Neural cell (in vitro differentiated cells): Measurements from ENCODE around the gene MBD5. TPM values are rescaled to one million over a fixed set of nuclear protein-coding genes. Genes with fewer than 3 reads are reported as not detected.

Experiments used
- H2AFZ ChIP-seq: fragments of 200-600, 300-800 bp; sonication (generic), shearing (Covaris generic); 2 replicates; pipeline ENCODE4 v1.6.0; 2014; ENCODE audit warnings: low read depth, mild to moderate bottlenecking, antibody characterized with exemption, low read length, moderate library complexity
- H3F3A ChIP-seq: fragments of 200-600 bp; shearing (Covaris generic); 2 replicates; pipeline ENCODE4 v1.6.1; 2016; ENCODE audit warnings: mild to moderate bottlenecking, moderate library complexity, mixed read lengths, antibody characterized with exemption, low read length; ENCODE audit not compliant: insufficient read depth, poor library complexity, severe bottlenecking
- H3K27ac ChIP-seq: fragments of 200-600, 300-800 bp; sonication (generic), shearing (Covaris generic); 2 replicates; pipeline ENCODE4 v1.5.1; 2014; ENCODE audit warnings: mild to moderate bottlenecking, low read length, moderate library complexity
- H3K27me3 ChIP-seq: fragments of 300-800, 200-600 bp; sonication (generic), shearing (Covaris generic); 2 replicates; pipeline ENCODE4 v1.6.0; 2014; ENCODE audit warnings: mild to moderate bottlenecking, low read depth, low read length, moderate library complexity; ENCODE audit not compliant: insufficient read depth
- H3K36me3 ChIP-seq: fragments of 300-800, 200-600 bp; sonication (generic), shearing (Covaris generic); 2 replicates; pipeline ENCODE4 v1.5.1; 2014; ENCODE audit warnings: mild to moderate bottlenecking, antibody characterized with exemption, low read length, moderate library complexity; ENCODE audit not compliant: insufficient read depth
- H3K4me2 ChIP-seq: fragments of 300-800, 200-600 bp; sonication (generic), shearing (Covaris generic); 2 replicates; pipeline ENCODE4 v1.6.0; 2014; ENCODE audit warnings: mild to moderate bottlenecking, low read length
- H3K4me3 ChIP-seq: fragments of 300-800, 200-600 bp; sonication (generic), shearing (Covaris generic); 2 replicates; pipeline ENCODE4 v1.5.1; 2014; ENCODE audit warnings: mild to moderate bottlenecking, low read length, moderate library complexity
- H3K79me2 ChIP-seq: fragments of 200-600 bp; shearing (Covaris generic); replicated peaks from 2 replicates; pipeline ENCODE4 v1.6.0; 2014; ENCODE audit warnings: mild to moderate bottlenecking, low read length, moderate library complexity; ENCODE audit not compliant: insufficient read depth
- H3K9ac ChIP-seq: fragments of 300-800, 200-600 bp; sonication (generic), shearing (Covaris generic); 2 replicates; pipeline ENCODE4 v1.6.1; 2016; ENCODE audit warnings: mild to moderate bottlenecking, low read length, mixed read lengths
- H3K9me2 ChIP-seq: fragments of 200-600 bp; shearing (Covaris generic); 2 replicates; pipeline ENCODE4 v1.6.1; 2016; ENCODE audit warnings: mild to moderate bottlenecking, low read length, mixed read lengths; ENCODE audit not compliant: insufficient read depth
- H3K9me3 ChIP-seq: fragments of 200-600, 300-800 bp; sonication (generic), shearing (Covaris generic); 2 replicates; pipeline ENCODE4 v1.6.1; 2016; ENCODE audit warnings: mild to moderate bottlenecking, mixed run types, low read length, moderate library complexity, mixed read lengths
- H4K20me1 ChIP-seq: fragments of 200-600 bp; shearing (Covaris generic); 2 replicates; pipeline ENCODE4 v1.6.1; 2016; ENCODE audit warnings: mild to moderate bottlenecking, mixed run types; ENCODE audit not compliant: insufficient read depth
- EP300 ChIP-seq: fragments of 450-650 bp; conservative IDR thresholded peaks from 2 replicates; pipeline ENCODE4 v1.6.1; 2014; ENCODE audit warnings: antibody characterized with exemption, mild to moderate bottlenecking, moderate library complexity; ENCODE audit not compliant: poor library complexity, severe bottlenecking
- EZH2 ChIP-seq: fragments of 200-600, 300-800 bp; shearing (Covaris generic), sonication (generic); IDR thresholded peaks from 2 replicates; pipeline ENCODE4 v1.6.1; 2014; ENCODE audit warnings: antibody characterized with exemption, low read length, borderline replicate concordance, mild to moderate bottlenecking; ENCODE audit not compliant: insufficient read depth, poor library complexity, severe bottlenecking
- MXI1 ChIP-seq: fragments of 450-650 bp; conservative IDR thresholded peaks from 2 replicates; pipeline ENCODE4 v1.6.1; 2014; ENCODE audit warnings: antibody characterized with exemption, mild to moderate bottlenecking; ENCODE audit not compliant: poor library complexity, severe bottlenecking
- POLR2AphosphoS5 ChIP-seq: IDR thresholded peaks from 2 replicates; pipeline ENCODE4 v1.6.1; 2012
- RAD21 ChIP-seq: fragments of 450-650 bp; conservative IDR thresholded peaks from 2 replicates; pipeline ENCODE4 v1.6.1; 2014; ENCODE audit warnings: antibody characterized with exemption, mild to moderate bottlenecking, moderate library complexity
- REST ChIP-seq: IDR thresholded peaks from 2 replicates; pipeline ENCODE4 v1.6.1; 2012; ENCODE audit warnings: borderline replicate concordance
- SMC3 ChIP-seq: fragments of 450-650 bp; conservative IDR thresholded peaks from 2 replicates; pipeline ENCODE4 v1.6.1; 2014; ENCODE audit warnings: antibody characterized with exemption, mild to moderate bottlenecking, moderate library complexity; ENCODE audit not compliant: poor library complexity
- TAF1 ChIP-seq: IDR thresholded peaks from 2 replicates; pipeline ENCODE4 v1.6.1; 2012; ENCODE audit warnings: low read depth
- polyA plus RNA-seq: library from polyadenylated mRNA; depleted of rRNA; stranded (reverse); fragments of >200 nt; gene quantifications from 2 replicates; pipeline ENCODE4 v1.2.3, GENCODE V29; 2014
- TF ChIP-seq, protein P1 (sequence below): fragments of 450-650 bp; IDR thresholded peaks from 2 replicates; pipeline ENCODE4 v1.5.1; 2014; ENCODE audit warnings: antibody characterized with exemption, mild to moderate bottlenecking, moderate library complexity; ENCODE audit not compliant: poor library complexity, severe bottlenecking

MBD5 gene
- polyA plus RNA-seq, 1 donor from 2014 or later, result 9.7 TPM

- Histone ChIP-seq H3K4me3 (no peak overlapping the region), H3K36me3 (no peaks in the 10 kb centered on the region), H3K4me2 (no peak overlapping the region), H2AFZ (no peak overlapping the region), H3K9me3 (no peaks in the 10 kb centered on the region), H3K79me2 (no peaks in the 10 kb centered on the region), H3K9me2 (no peaks in the 10 kb centered on the region), H4K20me1 (no peaks in the 10 kb centered on the region), H3K27ac (no peak overlapping the region), H3K27me3 (no peaks in the 10 kb centered on the region), H3F3A (no peaks in the 10 kb centered on the region), H3K9ac (no peak overlapping the region)
- TF ChIP-seq EP300, result no peak
- no peak for TF ChIP-seq POLR2AphosphoS5
- TF ChIP-seq, protein P1, sequence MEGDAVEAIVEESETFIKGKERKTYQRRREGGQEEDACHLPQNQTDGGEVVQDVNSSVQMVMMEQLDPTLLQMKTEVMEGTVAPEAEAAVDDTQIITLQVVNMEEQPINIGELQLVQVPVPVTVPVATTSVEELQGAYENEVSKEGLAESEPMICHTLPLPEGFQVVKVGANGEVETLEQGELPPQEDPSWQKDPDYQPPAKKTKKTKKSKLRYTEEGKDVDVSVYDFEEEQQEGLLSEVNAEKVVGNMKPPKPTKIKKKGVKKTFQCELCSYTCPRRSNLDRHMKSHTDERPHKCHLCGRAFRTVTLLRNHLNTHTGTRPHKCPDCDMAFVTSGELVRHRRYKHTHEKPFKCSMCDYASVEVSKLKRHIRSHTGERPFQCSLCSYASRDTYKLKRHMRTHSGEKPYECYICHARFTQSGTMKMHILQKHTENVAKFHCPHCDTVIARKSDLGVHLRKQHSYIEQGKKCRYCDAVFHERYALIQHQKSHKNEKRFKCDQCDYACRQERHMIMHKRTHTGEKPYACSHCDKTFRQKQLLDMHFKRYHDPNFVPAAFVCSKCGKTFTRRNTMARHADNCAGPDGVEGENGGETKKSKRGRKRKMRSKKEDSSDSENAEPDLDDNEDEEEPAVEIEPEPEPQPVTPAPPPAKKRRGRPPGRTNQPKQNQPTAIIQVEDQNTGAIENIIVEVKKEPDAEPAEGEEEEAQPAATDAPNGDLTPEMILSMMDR, result no peak
- TF ChIP-seq RAD21, result no peak
- no peak for TF ChIP-seq TAF1
- TF ChIP-seq REST, result no peak
Observed at GRCh38 chr2:148209603-148210002, 188.7 kb downstream of the MBD5 start.

DNA sequence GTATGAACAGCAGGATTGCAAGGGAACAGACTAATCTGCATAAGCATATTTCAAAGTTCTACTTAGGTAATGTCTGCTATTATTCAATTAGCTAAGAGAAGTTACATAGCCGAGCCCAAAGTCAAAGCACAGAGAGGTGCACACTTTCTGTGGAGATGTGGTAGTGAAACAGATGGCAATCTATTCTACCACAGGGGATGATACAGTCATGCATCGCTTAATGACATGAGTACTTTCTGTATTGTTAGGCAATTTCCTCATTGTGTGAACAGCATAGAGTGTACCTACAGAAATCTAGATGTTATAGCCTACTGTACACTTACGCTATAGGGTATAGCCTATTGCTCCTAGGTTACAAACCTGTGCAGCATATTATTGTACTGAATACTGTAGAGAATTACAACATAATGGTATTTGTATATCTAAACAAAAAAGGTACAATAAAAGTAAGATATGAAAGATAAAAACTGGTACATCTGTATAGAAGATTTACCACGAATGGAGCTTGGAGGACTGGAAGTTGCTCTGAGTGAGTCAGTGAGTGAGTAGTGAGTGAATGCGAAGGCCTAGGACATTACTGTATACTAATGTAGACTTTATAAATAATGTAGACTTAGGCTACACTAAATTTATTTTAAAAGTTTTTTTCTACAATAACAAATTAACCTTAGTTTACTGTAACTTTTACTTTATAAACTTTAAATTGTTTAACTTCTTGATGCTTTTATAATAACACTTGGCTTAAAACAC, 197.6 kb downstream of the MBD5 start:
- H3K36me3 ChIP-seq, result peaks cover 3% of the 10 kb centered on the region
- no peak for TF ChIP-seq SMC3
- TF ChIP-seq REST, result no peak
- no peak for TF ChIP-seq RAD21
- no peak for TF ChIP-seq EZH2
- TF ChIP-seq, protein P1, result no peak
- TF ChIP-seq POLR2AphosphoS5, result no peak
- no peak for TF ChIP-seq EP300
- no peak for TF ChIP-seq MXI1
- no peak for TF ChIP-seq TAF1
- no peaks in the 10 kb centered on the region for H4K20me1 ChIP-seq
- H3K9me3 ChIP-seq, result no peaks in the 10 kb centered on the region
- no peaks in the 10 kb centered on the region for H3K9me2 ChIP-seq
- H3F3A ChIP-seq, result no peaks in the 10 kb centered on the region
- H3K27me3 ChIP-seq, result no peaks in the 10 kb centered on the region
- H3K4me2 ChIP-seq, result no peak overlapping the region
- no peak overlapping the region for H3K4me3 ChIP-seq
- no peaks in the 10 kb centered on the region for H3K79me2 ChIP-seq
- H3K9ac ChIP-seq, result no peak overlapping the region
- H3K27ac ChIP-seq, result no peak overlapping the region
- H2AFZ ChIP-seq, result no peak overlapping the region
